ENCODE data around the gene MYBPC2. TPM values are rescaled to one million over a fixed set of nuclear protein-coding genes. Genes with fewer than 3 reads are reported as not detected.

Gene MYBPC2
- polyA plus RNA-seq, 4 donors = 0.27 to 0.49 TPM; not detected in 2

DNA sequence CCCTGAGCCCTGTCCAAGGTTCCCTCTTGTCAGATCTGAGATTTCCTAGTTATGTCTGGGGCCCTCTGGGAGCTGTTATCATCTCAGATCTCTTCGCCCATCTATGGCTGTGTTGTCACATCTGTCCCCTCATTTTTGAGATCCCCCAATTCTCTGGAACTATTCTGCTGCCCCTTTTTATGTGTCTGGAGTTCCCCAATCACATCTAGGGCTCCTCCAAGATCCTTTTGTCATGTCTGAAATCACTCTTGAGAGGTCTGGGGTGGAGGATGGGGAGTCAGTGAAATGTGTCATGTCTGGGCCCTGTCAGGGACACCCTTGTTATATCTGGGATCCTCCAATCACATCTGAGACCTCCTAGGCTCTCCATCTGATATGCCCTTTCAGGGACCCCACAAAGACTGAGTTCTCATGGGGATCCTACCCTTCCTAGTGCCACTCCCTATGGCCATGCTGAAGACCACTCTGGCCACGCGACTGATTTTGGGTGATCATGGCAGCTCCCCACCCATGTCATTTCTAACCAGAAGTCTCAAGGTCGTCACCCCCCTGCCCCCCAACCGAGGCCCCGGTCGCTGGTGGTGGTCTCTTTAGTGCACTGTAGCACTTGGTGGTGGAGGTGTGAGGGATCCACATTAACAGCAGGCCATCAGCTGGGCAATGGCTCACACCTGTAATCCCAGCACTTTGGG, 3.8 kb upstream of the MYBPC2 start:
- no peaks in the 10 kb centered on the region for H3K36me3 ChIP-seq (ENCODE audit: control insufficient read depth in 3 of 3, insufficient read depth in 2 of 3, low read depth in 1 of 3, low read length in 3 of 3)
- no peak overlapping the region for H3K4me3 ChIP-seq (ENCODE audit: low read depth in 1 of 3, low read length in 3 of 3)
- no peak overlapping the region for H3K27ac ChIP-seq (ENCODE audit: low read depth in 1 of 3, low read length in 2 of 3)
- peaks cover 0 to 17% (median 3%) of the 10 kb centered on the region in 3 donors for H3K4me1 ChIP-seq (ENCODE audit: control insufficient read depth in 3 of 3, insufficient read depth in 2 of 3, low read depth in 1 of 3, low read length in 2 of 3)
- no peaks in the 10 kb centered on the region for H3K9me3 ChIP-seq (ENCODE audit: control insufficient read depth in 2 of 2, insufficient read depth in 1 of 2, low read depth in 1 of 2, low read length in 1 of 2)
- DNase-seq (no peak), FAIRE-seq (no peak)
- 82 to 88% (median 87%) methylated on average over 7 of the region's 7 CpGs for WGBS, 3 donors
- peaks cover 4 to 52% (median 4%) of the 10 kb centered on the region in 3 donors for H3K27me3 ChIP-seq (ENCODE audit: control insufficient read depth in 3 of 3, insufficient read depth in 3 of 3, low read length in 3 of 3)

DNA sequence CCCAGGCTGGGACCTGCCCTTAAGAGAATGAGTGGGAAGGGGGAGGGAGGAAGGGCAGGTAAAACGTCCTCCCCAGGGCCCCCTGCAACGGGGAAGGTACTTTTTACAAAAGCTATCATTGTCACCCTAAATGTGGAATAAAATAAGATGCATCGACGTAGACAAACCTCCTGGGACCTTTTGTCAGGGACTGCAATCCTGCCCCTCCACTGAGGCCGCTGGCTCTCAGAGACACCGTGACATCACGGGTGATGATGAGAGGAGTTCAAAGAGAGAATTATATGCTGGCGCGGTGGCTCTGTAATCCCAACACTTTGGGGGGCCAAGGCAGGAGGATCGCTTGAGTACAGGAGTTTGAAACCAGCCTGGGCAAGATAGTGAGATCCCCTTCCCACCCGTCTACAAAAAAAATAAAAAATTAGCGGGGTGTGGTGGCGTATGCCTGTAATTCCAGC, 1.8 kb upstream of the MYBPC2 start:
- Histone ChIP-seq H3K4me1 (ENCODE audit: control insufficient read depth in 3 of 3, insufficient read depth in 2 of 3, low read depth in 1 of 3, low read length in 2 of 3) (peaks cover 0 to 17% (median 3%) of the 10 kb centered on the region in 3 donors), H3K36me3 (ENCODE audit: control insufficient read depth in 3 of 3, insufficient read depth in 2 of 3, low read depth in 1 of 3, low read length in 3 of 3) (no peaks in the 10 kb centered on the region), H3K9me3 (ENCODE audit: control insufficient read depth in 2 of 2, insufficient read depth in 1 of 2, low read depth in 1 of 2, low read length in 1 of 2) (no peaks in the 10 kb centered on the region), H3K4me3 (ENCODE audit: low read depth in 1 of 3, low read length in 3 of 3) (peak overlapping the region in 1 of 3 donors; percentile 63), H3K27me3 (ENCODE audit: control insufficient read depth in 3 of 3, insufficient read depth in 3 of 3, low read length in 3 of 3) (peaks cover 4 to 52% (median 6%) of the 10 kb centered on the region in 3 donors), H3K27ac (ENCODE audit: low read depth in 1 of 3, low read length in 2 of 3) (peak overlapping the region in 1 of 3 donors; percentile 66)
- FAIRE-seq (no peak), DNase-seq (no peak)
- WGBS, 3 donors = 20 to 36% (median 25%) methylated on average over 13 of the region's 13 CpGs

DNA sequence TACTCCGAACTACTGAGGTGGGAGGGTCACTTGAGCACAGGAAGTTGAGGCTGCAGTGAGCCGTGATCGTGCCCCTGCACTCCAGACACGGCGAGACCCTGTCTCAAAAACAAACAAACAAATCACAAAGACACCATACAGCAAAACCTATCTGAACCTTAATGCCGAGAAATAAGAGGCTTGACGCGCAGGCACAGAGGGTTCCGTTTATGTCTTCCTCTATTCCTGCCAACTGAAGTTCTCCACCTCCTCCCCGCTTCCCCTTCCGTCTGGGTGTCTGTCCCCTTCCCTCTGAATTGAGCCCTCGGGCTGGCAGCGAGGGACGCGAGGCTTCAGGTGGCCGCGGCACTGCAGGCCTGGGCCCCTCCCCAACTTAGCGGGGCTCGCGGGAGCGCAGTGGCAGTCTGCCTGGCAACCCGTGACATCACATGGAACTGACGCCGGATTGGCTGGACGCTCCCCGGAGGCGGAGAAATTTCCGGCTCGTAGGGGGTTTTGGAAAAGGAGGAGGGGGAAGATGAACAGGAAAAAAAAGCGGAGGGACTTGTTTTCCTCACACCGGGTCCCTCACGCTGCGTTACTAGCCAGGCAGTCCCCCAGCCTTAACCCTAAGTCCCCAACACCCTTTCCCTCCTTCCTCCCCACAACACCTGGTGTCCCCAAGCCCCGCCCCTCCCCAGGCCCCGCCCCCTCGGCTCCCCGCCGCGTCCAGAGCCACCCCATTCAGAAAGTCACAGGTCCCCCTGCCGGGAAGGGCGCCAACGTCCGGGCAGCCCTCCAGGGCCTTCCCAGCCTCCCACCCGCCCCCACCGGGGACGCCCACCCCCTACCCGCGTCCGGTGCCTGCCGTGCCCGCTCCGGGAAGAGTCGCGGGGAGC, 1.1 kb upstream of the MYBPC2 start:
- Histone ChIP-seq H3K4me3 (ENCODE audit: low read depth in 1 of 3, low read length in 3 of 3) (peak overlapping the region; percentile 48 to 63 (median 60)), H3K27ac (ENCODE audit: low read depth in 1 of 3, low read length in 2 of 3) (peak overlapping the region in 2 of 3 donors; percentile 20 to 66), H3K36me3 (ENCODE audit: control insufficient read depth in 3 of 3, insufficient read depth in 2 of 3, low read depth in 1 of 3, low read length in 3 of 3) (no peaks in the 10 kb centered on the region), H3K9me3 (ENCODE audit: control insufficient read depth in 2 of 2, insufficient read depth in 1 of 2, low read depth in 1 of 2, low read length in 1 of 2) (no peaks in the 10 kb centered on the region), H3K4me1 (ENCODE audit: control insufficient read depth in 3 of 3, insufficient read depth in 2 of 3, low read depth in 1 of 3, low read length in 2 of 3) (peaks cover 0 to 17% (median 3%) of the 10 kb centered on the region in 3 donors), H3K27me3 (ENCODE audit: control insufficient read depth in 3 of 3, insufficient read depth in 3 of 3, low read length in 3 of 3) (peaks cover 4 to 52% (median 9%) of the 10 kb centered on the region in 3 donors)
- peak; percentile 80 to 93 for DNase-seq
- FAIRE-seq = no peak
- WGBS, 3 donors = 1% methylated on average over 40 to 54 of the region's 54 CpGs

DNA sequence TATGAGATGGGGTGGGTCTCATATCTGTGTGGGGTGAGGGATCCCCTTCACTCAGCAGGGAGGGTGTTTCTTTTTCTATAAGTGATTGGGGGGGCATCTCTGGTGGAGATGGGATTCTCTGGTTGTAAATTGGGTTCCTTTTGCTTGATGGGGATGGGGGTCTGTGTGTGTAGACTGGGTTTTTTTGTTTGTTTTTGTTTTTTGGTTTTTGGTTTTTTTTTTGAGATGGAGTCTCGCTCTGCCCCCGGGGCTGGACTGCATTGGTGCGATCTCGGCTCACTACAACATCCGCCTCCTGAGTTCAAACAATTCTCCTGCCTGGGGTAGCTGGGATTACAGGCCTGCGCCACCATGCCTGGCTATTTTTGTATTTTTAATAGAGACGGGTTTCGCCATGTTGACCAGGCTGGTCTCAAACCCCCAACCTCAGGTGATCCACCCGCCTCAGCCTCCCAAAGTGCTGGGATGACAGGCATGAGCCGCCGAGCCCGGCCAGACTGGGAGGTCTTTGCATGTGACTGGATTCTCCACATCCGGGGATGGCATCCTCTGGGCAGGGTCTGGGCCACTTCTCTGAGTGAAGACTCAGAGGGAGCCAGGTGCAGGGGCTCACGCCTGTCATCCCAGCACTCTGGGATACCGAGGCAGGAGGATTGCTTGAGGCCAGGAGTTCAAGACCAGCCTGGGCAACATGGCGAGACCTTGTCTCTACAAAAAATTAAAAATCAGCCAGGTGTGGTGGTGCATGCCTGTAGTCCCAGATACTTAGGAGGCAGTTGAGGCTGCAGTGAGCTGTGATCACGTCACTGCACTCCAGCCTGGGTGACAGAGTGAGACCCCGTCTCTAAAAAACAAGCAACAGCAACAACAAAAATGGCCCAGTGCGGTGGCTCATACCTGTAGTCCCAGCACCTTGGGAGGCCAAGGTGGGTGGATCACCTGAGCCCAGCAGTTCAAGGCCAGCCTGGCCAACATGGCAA, 799 bp downstream of the MYBPC2 start:
- Histone ChIP-seq H3K4me1 (ENCODE audit: control insufficient read depth in 3 of 3, insufficient read depth in 2 of 3, low read depth in 1 of 3, low read length in 2 of 3) (peaks cover 0 to 13% (median 3%) of the 10 kb centered on the region in 3 donors), H3K36me3 (ENCODE audit: control insufficient read depth in 3 of 3, insufficient read depth in 2 of 3, low read depth in 1 of 3, low read length in 3 of 3) (no peaks in the 10 kb centered on the region), H3K4me3 (ENCODE audit: low read depth in 1 of 3, low read length in 3 of 3) (no peak overlapping the region), H3K27ac (ENCODE audit: low read depth in 1 of 3, low read length in 2 of 3) (no peak overlapping the region), H3K9me3 (ENCODE audit: control insufficient read depth in 2 of 2, insufficient read depth in 1 of 2, low read depth in 1 of 2, low read length in 1 of 2) (no peaks in the 10 kb centered on the region), H3K27me3 (ENCODE audit: control insufficient read depth in 3 of 3, insufficient read depth in 3 of 3, low read length in 3 of 3) (peaks cover 4 to 41% (median 9%) of the 10 kb centered on the region in 3 donors)
- no peak for DNase-seq
- FAIRE-seq = no peak
- WGBS, 3 donors = 74 to 78% (median 74%) methylated on average over 19 of the region's 19 CpGs

DNA sequence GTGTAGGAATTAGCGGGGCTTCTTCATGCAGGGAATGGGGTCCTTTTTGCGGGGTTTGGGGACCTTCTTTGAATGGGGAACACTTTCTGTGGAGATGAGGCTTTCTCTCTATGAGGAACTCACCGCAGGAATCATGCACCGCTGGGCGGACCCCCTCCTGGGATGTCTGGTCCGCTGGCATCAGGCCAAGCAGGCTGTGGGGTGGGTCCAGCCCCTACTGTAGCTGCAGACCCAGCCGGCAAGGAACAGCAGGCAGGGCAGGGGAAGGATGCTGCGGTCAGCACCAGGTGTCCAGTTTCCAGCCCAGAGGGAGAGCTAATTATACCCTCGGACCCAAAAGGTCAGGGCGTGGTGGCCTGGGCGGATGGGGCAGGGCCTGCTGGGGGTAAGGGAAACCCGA, 1.8 kb downstream of the MYBPC2 start:
- FAIRE-seq (no peak), DNase-seq (no peak)
- Histone ChIP-seq H3K36me3 (ENCODE audit: control insufficient read depth in 3 of 3, insufficient read depth in 2 of 3, low read depth in 1 of 3, low read length in 3 of 3) (no peaks in the 10 kb centered on the region), H3K27ac (ENCODE audit: low read depth in 1 of 3, low read length in 2 of 3) (no peak overlapping the region), H3K9me3 (ENCODE audit: control insufficient read depth in 2 of 2, insufficient read depth in 1 of 2, low read depth in 1 of 2, low read length in 1 of 2) (no peaks in the 10 kb centered on the region), H3K27me3 (ENCODE audit: control insufficient read depth in 3 of 3, insufficient read depth in 3 of 3, low read length in 3 of 3) (peaks cover 4 to 32% (median 9%) of the 10 kb centered on the region in 3 donors), H3K4me3 (ENCODE audit: low read depth in 1 of 3, low read length in 3 of 3) (no peak overlapping the region), H3K4me1 (ENCODE audit: control insufficient read depth in 3 of 3, insufficient read depth in 2 of 3, low read depth in 1 of 3, low read length in 2 of 3) (peaks cover 0 to 13% (median 3%) of the 10 kb centered on the region in 3 donors)
- WGBS, 3 donors = 38 to 42% (median 41%) methylated on average over 12 of the region's 12 CpGs

DNA sequence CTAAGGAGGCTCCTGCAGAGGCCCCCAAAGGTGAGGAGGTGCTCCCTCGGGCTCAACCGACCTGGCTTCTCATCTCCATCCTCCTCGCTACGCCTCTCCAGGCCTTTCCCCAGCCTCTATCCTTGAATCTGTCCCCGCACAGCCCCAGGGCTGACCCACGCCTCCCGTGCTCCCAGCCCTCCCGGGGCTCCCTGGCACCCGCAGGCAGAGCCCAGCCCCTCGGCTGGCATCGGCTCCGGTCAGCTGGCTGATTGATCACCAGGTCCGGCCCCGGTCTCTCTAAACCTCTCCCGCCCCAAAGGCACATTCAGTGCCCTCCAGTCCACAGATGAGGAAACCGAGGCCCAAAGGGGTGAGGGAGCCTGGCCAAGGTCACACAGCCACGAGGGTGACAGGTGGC, 2.5 kb downstream of the MYBPC2 start:
- peaks cover 2 to 27% (median 9%) of the 10 kb centered on the region in 3 donors for H3K27me3 ChIP-seq (ENCODE audit: control insufficient read depth in 3 of 3, insufficient read depth in 3 of 3, low read length in 3 of 3)
- H3K4me1 ChIP-seq (ENCODE audit: control insufficient read depth in 3 of 3, insufficient read depth in 2 of 3, low read depth in 1 of 3, low read length in 2 of 3) = peaks cover 0 to 13% (median 3%) of the 10 kb centered on the region in 3 donors
- H3K27ac ChIP-seq (ENCODE audit: low read depth in 1 of 3, low read length in 2 of 3) = no peak overlapping the region
- no peak overlapping the region for H3K4me3 ChIP-seq (ENCODE audit: low read depth in 1 of 3, low read length in 3 of 3)
- no peak for DNase-seq
- no peaks in the 10 kb centered on the region for H3K9me3 ChIP-seq (ENCODE audit: control insufficient read depth in 2 of 2, insufficient read depth in 1 of 2, low read depth in 1 of 2, low read length in 1 of 2)
- no peak for FAIRE-seq
- H3K36me3 ChIP-seq (ENCODE audit: control insufficient read depth in 3 of 3, insufficient read depth in 2 of 3, low read depth in 1 of 3, low read length in 3 of 3) = no peaks in the 10 kb centered on the region
- WGBS, 3 donors = 74 to 81% (median 76%) methylated on average over 10 to 17 of the region's 17 CpGs

DNA sequence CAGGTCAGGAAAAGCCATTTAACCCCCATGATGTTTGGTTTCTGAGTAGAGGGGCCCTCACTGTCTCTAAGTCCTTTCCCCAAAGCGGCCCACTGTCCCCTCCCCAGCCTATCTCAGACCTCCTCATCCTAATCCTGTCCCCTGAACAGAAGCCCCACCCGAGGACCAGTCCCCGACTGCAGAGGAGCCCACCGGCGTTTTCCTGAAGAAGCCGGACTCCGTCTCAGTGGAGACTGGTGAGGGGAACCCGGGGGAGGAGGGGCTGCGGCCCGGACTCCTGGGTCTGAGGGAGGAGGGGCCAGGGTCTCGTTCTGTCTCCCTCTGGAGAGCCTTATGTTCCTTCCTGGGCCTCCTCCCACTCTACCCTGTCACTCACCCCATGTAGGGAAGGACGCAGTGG, 2.9 kb downstream of the MYBPC2 start:
- 69 to 80% (median 77%) methylated on average over 9 to 12 of the region's 12 CpGs for WGBS, 3 donors
- DNase-seq = no peak
- no peaks in the 10 kb centered on the region for H3K9me3 ChIP-seq (ENCODE audit: control insufficient read depth in 2 of 2, insufficient read depth in 1 of 2, low read depth in 1 of 2, low read length in 1 of 2)

More for the DNA sequence above, 2.9 kb downstream of the MYBPC2 start:
- peaks cover 0 to 13% (median 3%) of the 10 kb centered on the region in 3 donors for H3K4me1 ChIP-seq (ENCODE audit: control insufficient read depth in 3 of 3, insufficient read depth in 2 of 3, low read depth in 1 of 3, low read length in 2 of 3)
- H3K4me3 ChIP-seq (ENCODE audit: low read depth in 1 of 3, low read length in 3 of 3) = no peak overlapping the region
- H3K27me3 ChIP-seq (ENCODE audit: control insufficient read depth in 3 of 3, insufficient read depth in 3 of 3, low read length in 3 of 3) = peaks cover 2 to 23% (median 9%) of the 10 kb centered on the region in 3 donors
- no peaks in the 10 kb centered on the region for H3K36me3 ChIP-seq (ENCODE audit: control insufficient read depth in 3 of 3, insufficient read depth in 2 of 3, low read depth in 1 of 3, low read length in 3 of 3)
- FAIRE-seq = no peak
- no peak overlapping the region for H3K27ac ChIP-seq (ENCODE audit: low read depth in 1 of 3, low read length in 2 of 3)
